Neural progenitor cell (in vitro differentiated cells): ENCODE data around the gene EXOC4. TPM values are rescaled to one million over a fixed set of nuclear protein-coding genes. Genes with fewer than 3 reads are reported as not detected.

Experiments used
- DNase-seq: peaks from one replicate; pipeline ENCODE4 v3.0.0-alpha.2; 2016; ENCODE audit warnings: low spot score
- H2AFZ ChIP-seq: fragments of 200-600 bp; sonication (generic); replicated peaks from 2 replicates; pipeline ENCODE4 v1.6.1; 2016; ENCODE audit warnings: antibody characterized with exemption
- H3F3A ChIP-seq: fragments of 200-600 bp; sonication (generic); 2 replicates; pipeline ENCODE4 v1.6.1; 2016; ENCODE audit warnings: antibody characterized with exemption, low read depth
- H3K27ac ChIP-seq: fragments of 200-600 bp; sonication (generic); 2 replicates; pipeline ENCODE4 v1.5.1; 2016; ENCODE audit warnings: mild to moderate bottlenecking
- H3K27me3 ChIP-seq: fragments of 200-600 bp; sonication (generic); 2 replicates; pipeline ENCODE4 v1.6.1; 2016; ENCODE audit warnings: mild to moderate bottlenecking, moderate library complexity
- H3K36me3 ChIP-seq: fragments of 200-600 bp; sonication (generic); 2 replicates; pipeline ENCODE4 v1.5.1; 2016
- H3K4me1 ChIP-seq: fragments of 200-600 bp; sonication (generic); 2 replicates; pipeline ENCODE4 v1.6.1; 2016; ENCODE audit warnings: mixed run types
- H3K4me2 ChIP-seq: fragments of 200-600 bp; sonication (generic); 2 replicates; pipeline ENCODE4 v1.6.1; 2016
- H3K4me3 ChIP-seq: fragments of 200-600 bp; sonication (generic); 2 replicates; pipeline ENCODE4 v1.5.1; 2016
- H3K79me2 ChIP-seq: fragments of 200-600 bp; sonication (generic); 2 replicates; pipeline ENCODE4 v1.6.1; 2016; ENCODE audit warnings: low read depth
- H3K9ac ChIP-seq: fragments of 200-600 bp; sonication (generic); 2 replicates; pipeline ENCODE4 v1.6.1; 2016
- H3K9me3 ChIP-seq: fragments of 200-600 bp; sonication (generic); 2 replicates; pipeline ENCODE4 v1.5.1; 2016; ENCODE audit warnings: low read depth
- H4K20me1 ChIP-seq: fragments of 200-600 bp; sonication (generic); 2 replicates; pipeline ENCODE4 v1.6.1; 2016; ENCODE audit warnings: low read depth
- H3K27ac Mint-ChIP-seq: 3 replicates; pipeline ENCODE4 v1.8.0; 2021; ENCODE audit warnings: mixed read lengths
- H3K27me3 Mint-ChIP-seq: 2 replicates; pipeline ENCODE4 v1.8.0; 2022; ENCODE audit warnings: low read depth, mild to moderate bottlenecking, inconsistent platforms, moderate library complexity, mixed read lengths; ENCODE audit not compliant: insufficient read depth
- H3K36me3 Mint-ChIP-seq: 3 replicates; pipeline ENCODE4 v1.8.0; 2021; ENCODE audit warnings: mixed read lengths
- H3K4me1 Mint-ChIP-seq: 3 replicates; pipeline ENCODE4 v1.8.0; 2021; ENCODE audit warnings: mixed read lengths
- H3K4me3 Mint-ChIP-seq: 3 replicates; pipeline ENCODE4 v1.8.0; 2021; ENCODE audit warnings: mild to moderate bottlenecking, moderate library complexity, mixed read lengths
- H3K9me3 Mint-ChIP-seq: 3 replicates; pipeline ENCODE4 v1.8.0; 2020; ENCODE audit warnings: mixed read lengths
- CTCF ChIP-seq: fragments of 200-600 bp; sonication (generic); IDR thresholded peaks from 2 replicates; pipeline ENCODE4 v1.5.1; 2017; ENCODE audit warnings: antibody characterized with exemption, mild to moderate bottlenecking
- EZH2 ChIP-seq: fragments of 200-600 bp; sonication (generic); IDR thresholded peaks from 2 replicates; pipeline ENCODE4 v1.6.1; 2017; ENCODE audit warnings: antibody characterized with exemption, mild to moderate bottlenecking, moderate library complexity
- EZH2phosphoT487 ChIP-seq: fragments of 200-600 bp; sonication (generic); IDR thresholded peaks from 2 replicates; pipeline ENCODE4 v1.6.1; 2017; ENCODE audit warnings: antibody characterized with exemption
- total RNA-seq: library from RNA; depleted of rRNA; stranded (reverse); fragments of >200 nt; gene quantifications from 2 replicates; pipeline ENCODE4 v1.2.3, GENCODE V29; 2015; ENCODE audit warnings: low replicate concordance

Gene EXOC4
- total RNA-seq, 1 donor from 2014 or later: 129 TPM

GRCh38 chr7:133536450-133536849, 283.6 kb downstream of the EXOC4 start:
- Histone ChIP-seq H3K27me3 (no peaks in the 10 kb centered on the region), H2AFZ (no peak overlapping the region), H3K4me2 (no peak overlapping the region), H3K4me1 (no peaks in the 10 kb centered on the region), H4K20me1 (peaks cover 5% of the 10 kb centered on the region), H3K27ac (no peak overlapping the region), H3K79me2 (no peaks in the 10 kb centered on the region), H3K4me3 (no peak overlapping the region), H3K9me3 (no peaks in the 10 kb centered on the region), H3K9ac (no peak overlapping the region), H3F3A (no peaks in the 10 kb centered on the region), H3K36me3 (no peaks in the 10 kb centered on the region)
- TF ChIP-seq EZH2phosphoT487 (no peak), EZH2 (no peak), CTCF (no peak)
- H3K27ac Mint-ChIP-seq: no peak overlapping the region
- H3K9me3 Mint-ChIP-seq: no peaks in the 10 kb centered on the region
- no peak for DNase-seq
- no peak overlapping the region for H3K4me3 Mint-ChIP-seq
- H3K36me3 Mint-ChIP-seq: no peaks in the 10 kb centered on the region
- no peaks in the 10 kb centered on the region for H3K4me1 Mint-ChIP-seq
- no peaks in the 10 kb centered on the region for H3K27me3 Mint-ChIP-seq

- H3K4me1 Mint-ChIP-seq: no peaks in the 10 kb centered on the region
- Histone ChIP-seq H3K36me3 (no peaks in the 10 kb centered on the region), H3K9ac (no peak overlapping the region), H3K9me3 (no peaks in the 10 kb centered on the region), H3K4me3 (no peak overlapping the region), H3K4me1 (no peaks in the 10 kb centered on the region), H3K79me2 (no peaks in the 10 kb centered on the region), H3K4me2 (no peak overlapping the region), H3K27me3 (no peaks in the 10 kb centered on the region), H4K20me1 (peaks cover 5% of the 10 kb centered on the region), H3F3A (no peaks in the 10 kb centered on the region), H2AFZ (no peak overlapping the region), H3K27ac (no peak overlapping the region)
- no peak for DNase-seq
- H3K4me3 Mint-ChIP-seq: no peak overlapping the region
- H3K36me3 Mint-ChIP-seq: no peaks in the 10 kb centered on the region
- no peaks in the 10 kb centered on the region for H3K27me3 Mint-ChIP-seq
- H3K9me3 Mint-ChIP-seq: no peaks in the 10 kb centered on the region
- no peak overlapping the region for H3K27ac Mint-ChIP-seq
- no peak for TF ChIP-seq CTCF
- no peak for TF ChIP-seq EZH2
- TF ChIP-seq EZH2phosphoT487: no peak
Measured at GRCh38 chr7:133539016-133539415, 286.1 kb downstream of the EXOC4 start.

GRCh38 chr7:133540096-133540860, 287.4 kb downstream of the EXOC4 start:
- Mint-ChIP-seq H3K27ac (no peak overlapping the region), H3K4me1 (no peaks in the 10 kb centered on the region), H3K27me3 (no peaks in the 10 kb centered on the region), H3K36me3 (no peaks in the 10 kb centered on the region), H3K4me3 (no peak overlapping the region), H3K9me3 (no peaks in the 10 kb centered on the region)
- H3K4me1 ChIP-seq: no peaks in the 10 kb centered on the region
- no peak overlapping the region for H2AFZ ChIP-seq
- no peaks in the 10 kb centered on the region for H3K36me3 ChIP-seq
- no peaks in the 10 kb centered on the region for H3F3A ChIP-seq
- H3K79me2 ChIP-seq: no peaks in the 10 kb centered on the region
- H3K27ac ChIP-seq: no peak overlapping the region
- H3K9ac ChIP-seq: no peak overlapping the region
- no peak for DNase-seq
- no peaks in the 10 kb centered on the region for H4K20me1 ChIP-seq
- no peaks in the 10 kb centered on the region for H3K27me3 ChIP-seq
- TF ChIP-seq EZH2phosphoT487: no peak
- TF ChIP-seq EZH2: no peak
- no peak for TF ChIP-seq CTCF
- no peaks in the 10 kb centered on the region for H3K9me3 ChIP-seq
- H3K4me2 ChIP-seq: no peak overlapping the region
- H3K4me3 ChIP-seq: no peak overlapping the region
